Mesenteric fat pad (tissue), 1 donor: Measurements from ENCODE around the gene SLC25A11. TPM values are rescaled to one million over a fixed set of nuclear protein-coding genes. Genes with fewer than 3 reads are reported as not detected.
A peak's percentile ranks its signal among the peaks of the same experiment; 100 is the strongest.

Experiments used
- DNase-seq: peaks from one replicate; pipeline ENCODE4 v3.0.0-alpha.2; 2020; ENCODE audit warnings: low spot score
- total RNA-seq: library from RNA; stranded (reverse); fragmentation: NEBNext Ultra II Directional; extraction: Animal tissue kit (Norgen Biotek cat#: 25700); gene quantifications from one replicate; pipeline ENCODE4 v1.2.1, GENCODE V29; 2021
- donor health status: DM: yes; HTN: yes; CAD: no.

Gene SLC25A11
- total RNA-seq, 1 donor from 2014 or later, result 50.0 TPM

DNA sequence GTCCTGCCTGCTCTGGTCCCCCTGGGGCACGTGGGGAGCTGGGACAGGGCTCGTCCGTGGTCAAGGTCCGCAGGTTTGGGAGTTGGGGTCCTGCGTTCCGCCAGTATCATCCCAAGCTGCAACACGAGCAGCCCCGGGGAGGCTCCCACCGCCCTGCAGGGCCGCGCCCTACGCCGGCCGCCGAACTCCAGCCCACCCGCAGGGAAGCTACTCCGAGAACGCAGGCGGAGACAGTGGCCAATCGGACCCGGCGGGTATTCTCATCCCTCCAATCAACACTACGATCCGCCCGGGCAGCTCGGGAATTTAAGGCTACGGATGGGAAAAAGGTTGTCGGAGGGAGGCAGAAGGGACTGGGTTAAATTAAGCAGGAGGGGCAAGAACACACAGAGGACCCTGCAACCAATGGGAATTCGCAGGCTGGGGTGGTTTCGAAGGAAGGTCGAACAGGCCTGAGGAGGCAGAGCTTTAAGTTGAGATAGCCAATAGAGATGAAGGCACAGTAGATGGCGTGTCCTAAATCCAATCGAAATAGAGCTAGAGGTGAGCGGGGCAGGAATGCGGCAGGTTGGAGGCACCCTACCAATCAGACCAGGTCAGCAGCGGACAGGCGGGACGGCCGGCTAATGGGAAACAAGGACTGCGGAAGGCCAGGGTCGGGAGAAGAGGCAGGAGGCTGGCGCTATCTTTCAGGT lies 27.1 kb upstream of the SLC25A11 start:
- DNase-seq, result peak; percentile 98

DNA sequence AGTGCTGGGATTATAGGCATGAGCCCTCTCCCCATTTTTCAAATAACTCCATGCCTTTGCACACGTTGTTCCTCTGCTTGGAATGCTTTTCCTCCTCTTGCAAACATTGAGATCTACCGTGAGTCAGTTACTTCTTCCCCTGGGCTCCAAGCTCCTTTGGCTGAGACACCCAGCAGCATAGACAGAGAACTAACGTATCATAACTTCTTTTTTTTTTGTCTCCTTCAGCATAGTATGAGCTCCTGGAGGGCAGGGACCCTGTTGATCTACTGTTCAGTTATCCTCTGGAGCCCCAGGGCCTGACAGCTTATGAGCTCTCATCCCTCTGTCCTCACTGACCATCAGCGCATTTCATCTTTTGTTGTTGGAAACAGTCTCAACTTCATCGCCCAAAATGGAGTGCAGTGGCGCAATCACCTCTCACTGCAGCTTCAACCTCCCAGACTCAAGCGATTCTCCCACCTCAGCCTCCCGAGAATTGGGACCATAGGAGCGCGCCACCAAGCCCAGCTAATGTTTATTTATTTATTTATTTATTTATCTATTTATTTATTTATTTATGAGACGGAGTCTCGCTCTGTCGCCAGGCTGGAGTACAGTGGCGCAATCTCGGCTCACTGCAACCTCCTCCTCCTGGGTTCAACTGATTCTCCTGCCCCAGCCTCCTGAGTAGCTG lies 25.6 kb upstream of the SLC25A11 start:
- no peak for DNase-seq

DNA sequence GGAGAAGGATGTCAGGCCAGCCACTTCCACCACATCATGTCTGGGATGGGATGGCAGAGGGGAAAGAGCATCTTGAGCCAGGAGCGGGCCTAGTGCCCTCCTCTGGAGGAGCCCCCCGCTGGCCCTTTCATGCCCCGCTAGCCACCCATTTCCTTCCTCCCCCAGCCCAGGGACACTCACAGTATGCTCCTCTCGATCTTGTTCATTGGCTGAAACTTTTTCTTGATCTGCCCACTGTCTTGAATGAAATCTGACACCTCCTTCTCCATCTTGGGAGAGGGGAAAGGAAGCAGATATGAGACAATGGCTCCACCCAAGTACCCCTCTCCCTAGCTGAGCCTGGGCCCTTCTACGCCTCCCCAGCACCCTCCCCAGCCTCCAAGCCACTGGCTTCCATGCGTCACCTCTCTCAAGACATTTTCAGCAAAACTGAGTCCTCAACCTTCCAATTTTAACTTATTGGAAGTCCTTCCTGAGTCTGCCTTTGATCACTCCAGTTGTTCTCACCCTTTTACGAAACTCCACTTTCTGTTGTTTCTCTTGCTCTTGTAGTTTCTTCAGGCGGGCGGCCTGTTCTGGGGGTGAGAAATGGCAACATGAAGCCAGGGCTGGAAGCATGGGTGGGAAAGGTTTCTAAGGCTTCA lies 20.6 kb upstream of the SLC25A11 start:
- no peak for DNase-seq

DNA sequence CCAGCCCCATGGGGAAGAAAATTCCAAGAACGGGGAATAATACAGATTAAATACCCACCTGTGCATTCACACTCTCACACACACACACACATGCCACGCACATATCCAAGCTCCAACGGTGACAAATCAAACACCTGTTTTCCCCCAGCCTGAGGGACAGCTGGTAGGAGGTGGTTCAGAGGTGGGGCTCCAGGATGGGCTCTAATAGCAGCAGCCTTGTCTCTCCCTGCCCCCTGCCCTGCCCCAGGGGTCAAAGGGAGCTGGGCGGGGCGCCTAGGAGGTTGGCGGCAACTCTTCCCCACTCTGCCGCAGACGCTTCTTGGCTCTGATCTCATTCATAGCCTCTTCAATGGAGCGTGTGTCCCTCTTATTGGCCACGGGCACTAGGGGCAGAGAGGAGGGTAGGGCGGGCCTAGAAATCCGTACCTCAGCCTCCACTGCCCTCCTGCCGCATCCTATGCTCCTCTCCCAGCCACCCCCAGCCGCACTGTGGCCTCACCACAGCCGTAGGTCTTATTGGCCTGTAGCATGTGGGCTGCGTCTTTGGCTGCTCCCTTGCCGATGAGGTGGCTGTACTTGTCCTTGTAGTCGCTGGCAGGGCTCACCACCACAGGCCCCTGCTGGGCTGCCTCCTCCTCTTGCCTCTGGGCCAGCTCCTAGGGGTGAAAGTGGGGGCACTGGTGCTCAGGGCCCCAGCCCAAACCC lies 19.6 kb upstream of the SLC25A11 start:
- no peak for DNase-seq

DNA sequence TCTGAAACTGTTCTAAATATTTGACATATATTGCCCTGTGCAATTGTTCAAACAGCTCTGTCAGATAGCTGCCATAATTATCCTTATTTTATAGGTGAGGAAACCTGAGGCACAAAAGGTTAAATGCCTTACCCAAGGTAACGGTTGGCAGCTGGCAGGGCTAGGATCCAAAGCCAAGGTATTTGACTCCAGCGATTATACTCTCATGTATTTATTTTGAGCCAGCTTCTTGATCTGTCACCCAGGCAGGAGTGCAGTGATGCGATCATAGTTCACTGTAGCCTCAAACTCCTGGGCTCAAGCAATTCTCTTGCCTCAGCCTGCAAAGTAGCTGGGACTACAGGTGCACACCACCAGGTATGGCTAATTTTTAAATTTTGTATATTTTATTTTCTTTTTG lies 18.3 kb upstream of the SLC25A11 start:
- DNase-seq, result no peak

DNA sequence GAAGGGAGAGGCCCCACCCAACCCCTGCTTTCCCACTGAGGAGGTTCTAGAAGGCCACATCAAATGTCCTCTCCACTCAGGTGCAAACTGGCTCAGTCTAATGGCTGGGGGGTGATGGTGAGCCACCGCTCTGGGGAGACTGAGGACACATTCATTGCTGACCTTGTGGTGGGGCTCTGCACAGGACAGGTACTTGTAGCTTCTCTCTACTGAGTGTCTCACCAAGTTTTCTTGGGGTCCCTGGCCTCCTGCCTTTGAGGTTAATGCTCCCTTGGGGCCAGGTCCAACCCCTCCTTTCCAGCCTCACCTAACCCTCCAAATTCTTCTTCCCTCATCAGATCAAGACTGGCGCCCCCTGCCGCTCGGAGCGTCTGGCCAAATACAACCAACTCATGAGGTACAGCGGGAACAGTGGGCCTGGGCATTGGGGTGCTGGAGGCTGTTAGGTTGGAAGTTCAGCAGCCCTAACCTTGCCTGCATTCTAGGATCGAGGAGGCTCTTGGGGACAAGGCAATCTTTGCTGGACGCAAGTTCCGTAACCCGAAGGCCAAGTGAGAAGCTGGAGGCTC lies 16.7 kb upstream of the SLC25A11 start:
- DNase-seq, result no peak

DNA sequence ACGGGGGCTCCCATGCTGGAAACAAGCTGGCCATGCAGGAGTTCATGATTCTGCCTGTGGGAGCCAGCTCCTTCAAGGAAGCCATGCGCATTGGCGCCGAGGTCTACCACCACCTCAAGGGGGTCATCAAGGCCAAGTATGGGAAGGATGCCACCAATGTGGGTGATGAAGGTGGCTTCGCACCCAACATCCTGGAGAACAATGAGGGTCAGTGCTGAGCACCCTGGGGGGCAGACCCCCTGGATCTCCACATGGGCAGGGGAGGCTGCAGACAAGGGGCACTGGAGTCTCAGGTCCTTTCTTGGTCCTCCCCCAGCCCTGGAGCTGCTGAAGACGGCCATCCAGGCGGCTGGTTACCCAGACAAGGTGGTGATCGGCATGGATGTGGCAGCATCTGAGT lies 15.2 kb upstream of the SLC25A11 start:
- DNase-seq, result no peak

DNA sequence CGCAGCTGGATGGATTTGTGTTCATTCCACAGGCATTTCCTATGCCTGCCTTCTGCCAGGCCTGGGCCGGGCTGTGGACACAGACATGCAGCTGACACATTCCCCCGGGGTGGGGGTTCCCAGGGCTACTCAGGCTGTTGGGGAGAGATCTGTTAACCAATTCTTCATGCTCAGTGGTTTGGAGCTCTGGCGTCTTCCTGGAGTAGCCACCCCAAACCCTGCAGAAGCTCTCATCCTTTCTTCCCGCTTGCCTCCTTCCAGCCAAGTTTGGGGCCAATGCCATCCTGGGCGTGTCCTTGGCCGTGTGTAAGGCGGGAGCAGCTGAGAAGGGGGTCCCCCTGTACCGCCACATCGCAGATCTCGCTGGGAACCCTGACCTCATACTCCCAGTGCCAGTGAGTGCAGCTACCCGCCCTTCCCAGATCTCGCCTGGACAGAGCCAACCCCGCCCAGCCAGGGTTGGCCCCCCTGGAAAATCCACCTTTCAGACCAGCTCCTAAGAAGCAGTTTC lies 13.7 kb upstream of the SLC25A11 start:
- no peak for DNase-seq

DNA sequence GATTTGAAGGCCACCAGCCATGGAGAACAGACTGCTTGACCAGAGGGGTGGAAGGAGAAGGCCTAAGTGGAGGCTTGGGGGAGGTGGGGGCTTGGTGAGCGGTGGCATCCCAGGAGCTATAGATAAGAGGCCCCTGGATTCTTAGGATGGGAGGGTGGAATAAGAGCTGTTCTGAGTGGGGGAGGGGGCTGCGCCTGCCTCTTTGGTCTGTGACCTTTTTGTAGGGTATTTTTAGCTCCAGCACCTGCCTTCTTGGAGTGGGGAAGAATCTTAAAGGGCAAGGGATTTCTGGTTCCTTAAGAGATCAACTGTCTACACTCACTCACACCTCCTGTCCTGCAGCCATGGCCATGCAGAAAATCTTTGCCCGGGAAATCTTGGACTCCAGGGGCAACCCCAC lies 11.6 kb upstream of the SLC25A11 start:
- no peak for DNase-seq

DNA sequence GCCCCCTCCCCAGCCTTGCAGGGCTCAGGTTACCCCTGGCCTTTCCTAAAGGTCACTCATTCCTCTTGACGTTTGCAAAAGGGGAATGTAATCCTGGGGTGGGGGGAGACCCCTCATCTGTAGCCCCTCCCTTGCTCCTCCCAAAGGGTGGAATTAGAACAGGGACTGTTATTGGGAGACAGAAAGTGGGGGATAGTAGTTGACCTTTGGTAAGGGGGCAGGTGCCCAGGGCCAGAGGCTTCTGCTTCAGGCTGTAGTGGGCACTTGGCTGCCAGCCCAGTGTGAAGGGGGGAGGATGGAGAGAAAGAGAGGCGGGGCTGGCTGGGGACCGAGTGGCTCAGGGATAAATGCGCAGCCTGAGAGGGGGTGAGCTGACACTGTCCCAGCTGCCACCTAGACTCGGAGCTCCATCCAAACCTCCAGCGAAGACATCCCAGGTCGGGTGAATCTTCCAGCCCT lies 10.9 kb upstream of the SLC25A11 start, which contains the start of gene ENO3:
ENO3 (plus strand) TSS at position 374 of the 459 bp plus-strand sequence. CDS start 711 bp downstream, outside the sequence.
- no peak for DNase-seq

DNA sequence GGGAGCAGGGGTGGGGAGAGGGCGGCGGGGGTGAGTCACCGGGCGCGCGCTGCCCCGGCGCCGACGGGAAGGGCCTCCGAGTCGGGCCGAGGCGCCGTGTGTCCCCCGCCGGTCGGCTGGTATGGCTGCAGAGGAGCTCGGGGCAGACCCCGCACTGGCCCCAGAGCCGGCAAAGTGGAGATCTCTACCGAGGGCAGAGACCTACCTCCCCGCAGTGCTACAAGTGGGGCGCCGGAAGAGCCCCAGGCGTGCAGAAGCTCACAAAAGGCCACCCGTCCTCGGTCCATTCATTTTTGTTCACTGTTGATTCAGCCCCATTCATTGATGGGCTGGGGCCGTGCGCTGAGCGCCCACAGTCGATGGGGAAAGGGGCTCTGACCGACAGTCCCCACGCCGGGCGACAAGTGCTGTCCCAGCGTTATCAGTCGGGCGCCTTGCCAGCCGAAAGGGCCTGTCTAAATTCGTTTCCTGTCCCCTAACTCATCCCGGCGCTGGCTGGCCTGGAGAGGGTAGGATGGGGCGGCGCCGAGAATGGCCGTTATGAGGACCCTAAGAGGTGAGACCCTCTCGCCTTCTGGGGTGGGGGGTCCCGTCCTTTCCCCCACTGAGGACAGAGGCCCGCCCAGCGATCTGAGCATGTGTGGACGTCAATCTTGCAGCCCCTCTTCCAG lies 10.4 kb upstream of the SLC25A11 start:
- no peak for DNase-seq

DNA sequence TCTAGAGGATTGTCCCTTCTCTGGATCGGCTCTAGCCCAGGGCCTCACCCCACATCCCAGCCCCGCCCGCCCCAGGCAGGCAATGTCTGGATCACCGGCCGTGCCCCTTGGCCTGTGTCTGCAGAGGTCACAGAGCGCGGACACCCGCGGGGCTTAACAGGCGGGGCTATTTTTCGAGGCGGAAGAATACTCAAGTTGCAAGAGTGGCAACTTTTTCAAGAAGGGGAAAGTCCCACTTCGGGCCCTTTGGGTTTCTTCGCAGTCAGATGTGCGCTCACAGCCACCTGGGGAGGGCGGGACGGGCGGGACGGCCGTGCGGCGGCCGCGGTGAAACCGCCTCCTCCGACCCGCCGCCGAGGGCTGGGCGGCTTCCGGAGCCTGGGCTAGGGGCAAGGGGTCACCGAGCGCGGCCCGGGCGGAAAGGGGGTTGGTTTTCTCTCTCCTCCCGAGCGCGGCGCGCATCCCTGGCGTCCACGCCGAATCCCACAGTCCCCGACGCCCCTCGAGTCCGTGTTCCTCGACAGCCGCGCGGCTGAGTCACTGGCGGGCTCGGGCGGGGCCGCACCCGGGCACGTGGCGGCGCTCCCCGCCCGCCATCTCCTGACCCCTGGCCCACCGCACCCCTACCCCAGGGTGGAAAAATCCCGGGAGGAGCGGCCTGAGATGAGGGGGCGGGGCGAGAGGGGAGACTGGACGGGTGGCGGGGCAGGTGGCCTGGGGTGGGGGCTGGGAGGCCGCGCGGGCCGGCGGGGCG lies 9.7 kb upstream of the SLC25A11 start:
- peak; percentile 93 for DNase-seq

DNA sequence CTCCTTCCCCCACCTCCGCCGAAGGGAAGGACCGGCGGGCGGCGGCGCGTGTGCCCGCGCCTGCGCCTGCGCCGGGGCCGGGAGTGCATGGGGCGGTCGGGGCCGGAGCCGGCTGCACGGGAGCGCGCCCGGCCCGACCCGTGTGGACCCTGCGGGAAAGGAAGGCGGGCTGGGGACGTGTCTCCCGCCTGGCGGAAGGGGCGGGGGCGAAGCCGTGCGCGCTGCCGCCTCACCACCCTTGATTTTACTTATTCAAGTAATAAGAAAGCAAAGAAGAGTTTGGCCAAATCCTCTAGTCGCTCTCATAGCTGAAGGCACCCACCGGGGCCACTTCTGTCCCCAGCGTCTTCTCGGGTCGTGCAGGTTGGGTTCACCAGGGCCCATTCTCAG lies 9.1 kb upstream of the SLC25A11 start:
- peak; percentile 94 for DNase-seq

DNA sequence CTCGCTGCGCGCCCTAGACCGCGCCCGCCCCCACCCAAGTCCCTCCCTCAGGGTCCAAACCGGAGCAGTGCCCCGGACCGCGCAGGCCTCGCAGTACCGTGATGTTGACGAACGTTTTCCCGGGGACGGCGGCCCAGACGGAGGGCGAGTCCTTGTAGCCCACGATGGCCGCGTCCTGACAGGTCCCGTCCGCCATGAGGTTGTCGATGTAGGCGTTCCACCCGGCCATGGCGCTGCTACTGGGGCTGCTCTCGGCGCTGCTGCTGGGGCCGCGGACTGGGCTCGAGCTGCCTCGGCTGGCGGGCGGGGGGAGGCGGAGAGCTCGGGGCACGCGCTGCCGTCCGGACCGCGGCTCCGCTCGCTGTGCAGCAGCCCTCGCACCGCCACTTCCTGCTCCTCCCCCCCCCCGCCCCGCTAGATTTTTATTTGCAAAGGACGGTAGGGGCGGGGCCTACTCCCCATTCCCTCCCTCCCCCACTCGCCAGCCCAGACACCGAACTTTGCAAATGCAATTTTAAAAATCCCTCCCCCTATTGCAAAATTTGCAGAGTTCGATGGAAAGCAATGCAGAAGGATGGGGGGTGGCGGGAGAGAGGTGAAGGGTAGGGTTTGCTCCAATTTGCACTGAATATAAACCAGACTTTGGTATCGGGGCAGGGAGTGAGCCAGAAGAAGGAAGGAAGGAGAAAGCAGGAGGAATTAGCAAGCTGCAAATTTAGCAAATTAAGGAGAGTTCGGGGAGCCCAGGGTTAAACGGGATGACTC lies 8.5 kb upstream of the SLC25A11 start, which contains the start of gene PFN1:
PFN1 (minus strand) TSS at position 365 of the 765 bp plus-strand sequence; CDS start at position 229, 136 bp downstream.
- peak; percentile 93 for DNase-seq

DNA sequence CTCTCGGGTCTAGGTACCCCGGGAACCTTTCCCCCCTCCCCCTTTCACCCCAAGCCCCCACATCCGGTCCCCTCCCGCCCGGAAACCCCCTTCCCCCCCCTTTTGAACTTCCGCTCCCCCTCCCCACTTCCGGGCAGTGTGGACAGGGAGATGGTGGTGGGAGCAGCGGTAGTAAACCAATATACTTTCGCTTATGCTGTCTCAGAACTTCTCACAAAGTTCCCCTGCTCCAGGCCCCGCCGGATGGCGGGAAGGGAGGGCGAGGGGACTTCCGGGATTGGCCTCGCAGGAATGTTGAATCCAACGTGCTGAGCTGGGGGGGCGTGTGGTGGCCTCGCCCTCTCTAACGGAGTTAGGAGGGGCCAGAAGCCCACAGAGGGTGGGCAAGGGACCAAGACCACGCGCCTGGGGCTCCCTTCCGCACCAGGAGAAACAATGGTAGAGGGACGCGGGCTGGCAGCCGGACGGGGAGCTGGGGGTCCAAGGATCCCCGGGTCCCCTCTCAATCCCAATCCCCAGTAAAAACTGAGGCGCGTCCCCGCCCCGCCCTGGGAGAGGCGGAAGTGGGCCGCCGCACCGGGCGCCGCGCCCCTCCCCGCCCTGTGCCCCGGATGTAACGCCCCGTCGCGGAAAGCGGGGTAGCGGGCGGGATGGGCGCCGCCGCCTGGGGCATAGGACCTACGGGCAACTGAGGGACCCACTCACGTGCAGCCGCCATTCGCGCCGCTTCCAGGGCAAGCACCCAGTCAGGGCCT lies 7.7 kb upstream of the SLC25A11 start:
- DNase-seq, result no peak

DNA sequence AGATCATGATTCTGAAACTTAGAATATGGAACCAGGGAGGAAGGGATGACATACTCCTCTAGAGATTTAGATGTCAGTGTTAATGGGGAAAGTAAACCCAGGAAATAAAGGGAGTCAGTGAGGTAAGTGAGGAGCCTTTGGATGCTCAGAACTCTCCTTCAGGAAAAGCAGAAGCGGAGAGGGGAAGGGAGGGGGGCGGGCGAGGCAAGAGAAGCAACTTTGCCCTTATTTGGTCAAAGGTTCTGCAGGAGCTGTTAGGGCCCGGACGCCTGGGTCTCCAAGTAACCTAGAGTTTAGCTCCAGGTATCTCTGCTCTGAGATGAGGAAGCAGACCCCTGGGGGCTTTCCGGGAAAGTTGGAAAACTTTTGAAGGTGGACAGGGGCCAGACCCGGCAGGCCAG lies 7.2 kb upstream of the SLC25A11 start:
- DNase-seq, result no peak

DNA sequence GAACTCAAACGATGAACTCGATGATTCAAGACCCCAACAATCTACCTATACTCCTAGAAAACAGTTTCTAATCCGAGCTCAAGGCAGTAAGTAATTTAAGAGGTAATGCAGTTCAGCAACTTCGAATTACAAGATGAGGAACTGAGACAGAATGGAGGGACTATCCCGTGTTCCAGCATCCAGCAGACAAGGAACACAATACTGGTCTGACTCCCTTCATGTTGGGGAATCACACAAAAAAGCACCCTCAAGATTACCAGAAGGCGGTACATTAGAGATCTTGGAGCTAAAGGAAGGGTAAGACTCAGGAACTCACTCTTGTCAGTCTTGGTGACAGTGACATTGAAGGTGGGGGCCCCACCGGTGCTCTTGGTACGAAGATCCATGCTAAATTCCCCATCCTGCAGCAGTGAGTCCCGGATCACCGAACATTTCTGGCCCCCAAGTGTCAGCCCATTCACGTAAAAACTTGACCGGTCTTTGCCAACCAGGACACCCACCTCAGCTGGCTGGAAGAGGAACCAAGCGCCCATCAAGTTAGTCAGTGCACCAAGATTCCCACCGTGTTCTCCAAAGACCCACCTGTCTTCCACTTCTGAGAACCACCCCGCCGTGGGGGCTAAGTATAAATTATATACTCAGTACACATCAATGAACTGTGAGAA lies 6.6 kb upstream of the SLC25A11 start:
- DNase-seq, result no peak

DNA sequence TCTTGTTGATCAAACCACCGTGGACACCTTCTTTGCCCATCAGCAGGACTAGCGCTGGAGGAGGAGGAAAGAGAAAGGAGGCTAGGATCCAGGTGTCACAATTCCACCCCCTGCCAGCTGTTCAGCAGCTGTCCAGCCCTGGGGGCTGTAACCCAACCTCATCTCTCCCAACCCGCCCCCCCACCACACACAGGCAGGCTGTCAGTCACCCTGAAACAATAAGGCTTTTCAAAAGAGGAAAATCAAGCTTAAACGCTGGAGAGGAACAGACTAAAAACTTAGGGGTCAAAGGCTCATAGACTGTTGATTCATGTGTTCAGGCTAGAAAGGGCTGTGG lies 6.1 kb upstream of the SLC25A11 start:
- DNase-seq, result no peak
